IMR-90 (cell line): ENCODE measurements around the gene XRCC5.

Experiments used
- BHLHE40 ChIP-seq: fragments of 150-350 bp; IDR thresholded peaks from 2 replicates; pipeline ENCODE4 v1.6.1; 2016; ENCODE audit warnings: mild to moderate bottlenecking, low read depth, low read length
- CEBPB ChIP-seq: IDR thresholded peaks from 2 replicates; pipeline ENCODE4 v1.6.1; 2012; ENCODE audit warnings: low read depth, low read length, improper control_type of control experiment
- CTCF ChIP-seq: conservative IDR thresholded peaks from 2 replicates; pipeline ENCODE4 v1.5.1; 2012; ENCODE audit warnings: mild to moderate bottlenecking, low read depth, low read length, improper control_type of control experiment
- POLR2A ChIP-seq: IDR thresholded peaks from 2 replicates; pipeline ENCODE4 v1.6.1; 2012; ENCODE audit warnings: mild to moderate bottlenecking, low read depth, low read length
- RAD21 ChIP-seq: IDR thresholded peaks from 2 replicates; pipeline ENCODE4 v1.6.1; 2012; ENCODE audit warnings: low read length, improper control_type of control experiment
- RCOR1 ChIP-seq: IDR thresholded peaks from 2 replicates; pipeline ENCODE4 v1.6.1; 2012; ENCODE audit warnings: mild to moderate bottlenecking, low read length, improper control_type of control experiment; ENCODE audit not compliant: insufficient replicate concordance
- SMC3 ChIP-seq: fragments of 150-350 bp; IDR thresholded peaks from 2 replicates; pipeline ENCODE4 v1.6.1; 2016; ENCODE audit warnings: low read depth, mild to moderate bottlenecking, antibody characterized with exemption, low read length, moderate library complexity

DNA sequence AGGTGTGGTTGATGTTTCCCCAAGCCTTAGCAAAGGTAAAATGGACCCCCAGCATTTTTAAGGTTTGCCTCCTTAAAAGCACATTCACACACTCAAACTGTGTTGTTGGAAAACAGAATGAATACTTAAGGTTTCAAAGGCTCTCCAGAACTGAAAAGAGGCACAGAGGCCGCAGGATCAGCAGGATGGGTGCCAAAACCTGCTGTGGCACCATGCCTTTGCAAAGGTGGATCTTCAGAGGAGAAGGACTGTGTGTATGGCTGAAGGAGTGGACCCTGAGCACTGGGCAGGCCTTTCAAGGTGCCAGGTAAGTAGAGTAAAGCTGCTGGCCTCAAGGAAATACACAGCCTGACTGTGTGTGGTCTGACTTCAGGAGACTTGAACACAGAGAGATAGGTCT lies 127.3 kb downstream of the XRCC5 start:
- TF ChIP-seq POLR2A: no peak
- TF ChIP-seq CEBPB: no peak
- no peak for TF ChIP-seq CTCF
- no peak for TF ChIP-seq RAD21
- TF ChIP-seq SMC3: no peak
- TF ChIP-seq RCOR1: no peak
- TF ChIP-seq BHLHE40: no peak
